Fibroblast of skin of right biceps (primary cell): ENCODE data around the gene UMAD1.
"Not testable (repeated sequence)": the region's sequence is repeated elsewhere in the genome, so short reads cannot be mapped to it uniquely, and the experiment has no call there.

Experiments
- DNase-seq: peaks from one replicate; pipeline ENCODE4 v3.0.0-alpha.2; 2013

UMAD1 gene

GRCh38 chr7:7808156-7808555 lies 167.6 kb downstream of the UMAD1 start:
- peak; percentile 20 for DNase-seq

GRCh38 chr7:7808626-7809025 lies 168.1 kb downstream of the UMAD1 start:
- no peak for DNase-seq

DNA sequence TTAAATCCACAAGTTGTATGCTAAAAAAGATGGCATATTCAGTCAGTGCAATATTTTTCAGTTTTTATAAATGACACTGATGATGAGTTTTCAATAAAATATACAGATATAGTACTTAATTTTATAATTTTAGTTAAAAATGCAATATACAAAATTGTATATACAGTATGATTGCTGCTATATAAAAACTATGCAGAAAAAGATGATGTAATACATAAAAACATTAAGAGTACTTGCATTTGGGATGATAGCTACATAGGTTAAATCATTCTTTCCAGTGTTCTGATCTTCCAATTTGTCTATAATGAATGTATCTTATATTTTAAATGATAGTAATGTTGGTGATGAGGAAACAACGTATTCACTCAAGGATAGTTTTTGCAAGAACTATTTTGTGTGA lies 169.8 kb downstream of the UMAD1 start:
- DNase-seq = no peak

DNA sequence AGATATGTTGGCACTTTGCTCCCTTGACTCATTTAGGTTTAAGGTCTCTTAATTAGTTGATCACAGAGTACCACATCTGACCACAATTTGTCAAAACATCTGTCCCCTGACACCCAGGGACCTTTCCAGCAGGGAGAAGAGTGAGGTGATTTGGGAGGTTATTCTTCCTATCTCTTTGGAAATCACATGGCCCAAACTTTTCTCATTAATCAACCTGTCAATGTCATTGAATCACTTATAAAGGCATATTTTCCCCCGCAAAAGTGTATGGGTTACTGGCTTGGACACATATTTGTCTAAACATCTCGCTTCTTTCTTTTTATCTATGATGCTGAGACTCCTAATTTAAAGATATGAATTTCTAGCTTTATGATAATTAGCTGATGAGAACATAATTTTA lies 170.3 kb downstream of the UMAD1 start:
- no peak for DNase-seq

GRCh38 chr7:7812112-7812511 lies 171.6 kb downstream of the UMAD1 start:
- DNase-seq = no peak

DNA sequence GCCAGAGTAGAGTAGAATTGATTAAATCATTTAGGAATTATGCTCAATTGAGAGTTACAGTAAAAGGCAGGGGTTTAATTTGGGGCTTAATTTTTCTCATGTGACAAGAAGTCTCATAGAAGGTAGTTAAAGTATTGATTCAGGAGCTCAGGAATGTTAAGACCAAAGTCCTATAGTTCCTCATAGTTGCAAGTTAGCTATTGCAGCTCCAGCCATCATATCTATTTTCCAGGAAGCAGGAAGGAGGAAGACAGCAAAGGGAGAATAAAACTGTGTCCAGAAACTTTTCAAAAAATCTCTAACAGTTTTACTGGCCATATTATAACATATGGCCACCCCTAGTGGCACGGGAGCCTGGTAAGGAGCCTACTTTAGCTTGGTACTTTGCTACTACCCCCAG lies 174.8 kb downstream of the UMAD1 start:
- no peak for DNase-seq

DNA sequence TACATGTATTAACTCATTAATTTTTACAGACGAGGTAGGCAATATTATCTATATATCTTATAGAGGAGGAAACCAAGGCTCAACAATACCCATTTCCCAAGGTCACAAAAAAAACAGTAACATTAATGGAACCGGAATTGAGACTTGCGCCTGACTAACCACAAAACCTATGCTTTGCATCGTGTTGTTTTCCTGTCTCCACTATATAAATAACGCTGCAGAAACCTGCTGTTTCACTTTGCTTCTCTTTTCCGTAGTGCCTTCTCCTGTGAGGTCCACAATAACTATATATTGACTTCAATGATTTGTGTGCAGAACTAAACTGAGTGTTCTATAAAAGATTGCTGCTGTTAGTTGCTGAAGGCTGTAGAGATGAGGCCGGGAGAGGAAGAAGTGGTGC lies 175.5 kb downstream of the UMAD1 start:
- DNase-seq = no peak

DNA sequence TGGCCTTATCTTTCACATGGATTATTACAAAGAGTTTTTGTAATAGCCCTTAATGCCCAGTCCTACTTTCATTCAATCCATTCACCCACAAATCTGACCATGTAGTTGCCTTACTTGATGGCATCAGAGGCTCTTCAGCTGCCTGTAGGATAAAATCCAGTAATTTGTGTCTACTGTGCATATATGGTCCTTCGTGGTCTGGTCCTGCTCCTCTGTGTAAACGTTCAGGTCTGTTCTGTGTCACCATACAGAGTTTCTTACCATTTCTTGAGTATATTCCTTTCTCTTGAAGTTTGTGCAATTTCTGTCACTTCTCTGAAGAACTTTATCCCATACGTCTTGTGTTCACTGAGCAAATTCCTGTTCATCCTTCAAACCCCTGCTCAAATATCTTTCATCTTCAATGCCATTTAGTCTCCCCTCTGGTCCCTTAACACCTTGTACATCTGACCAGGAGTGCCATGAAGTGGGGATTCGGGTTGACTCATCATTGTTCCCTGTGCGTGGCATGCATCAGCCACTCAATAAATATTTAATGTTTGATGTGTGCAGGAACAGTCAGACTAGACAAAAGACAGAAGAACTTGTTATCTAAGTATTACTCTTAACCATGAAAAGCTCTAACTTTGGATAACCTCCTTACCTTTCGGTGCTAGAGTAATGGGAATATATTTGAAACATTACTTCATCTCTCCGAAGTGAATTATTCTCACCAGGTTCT lies 176.4 kb downstream of the UMAD1 start:
- DNase-seq = no peak

DNA sequence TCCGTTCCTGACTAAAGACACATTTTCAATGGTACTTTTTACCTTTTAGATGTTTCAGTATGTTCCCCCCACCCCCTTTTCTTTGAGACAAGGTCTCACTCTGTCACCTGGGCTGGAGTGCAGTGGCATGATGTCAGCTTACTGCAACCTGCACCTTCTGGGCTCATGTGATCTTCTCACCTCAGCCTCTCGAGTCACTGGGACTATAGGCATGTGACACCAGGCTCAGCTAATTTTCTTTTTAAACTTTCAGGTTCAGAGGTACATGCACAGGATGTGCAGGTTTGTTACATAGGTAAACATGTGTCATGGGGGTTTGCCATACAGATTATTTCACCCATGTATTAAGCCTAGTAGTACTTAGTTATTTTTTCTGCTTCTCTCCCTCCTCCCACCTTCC lies 177.2 kb downstream of the UMAD1 start:
- no peak for DNase-seq

DNA sequence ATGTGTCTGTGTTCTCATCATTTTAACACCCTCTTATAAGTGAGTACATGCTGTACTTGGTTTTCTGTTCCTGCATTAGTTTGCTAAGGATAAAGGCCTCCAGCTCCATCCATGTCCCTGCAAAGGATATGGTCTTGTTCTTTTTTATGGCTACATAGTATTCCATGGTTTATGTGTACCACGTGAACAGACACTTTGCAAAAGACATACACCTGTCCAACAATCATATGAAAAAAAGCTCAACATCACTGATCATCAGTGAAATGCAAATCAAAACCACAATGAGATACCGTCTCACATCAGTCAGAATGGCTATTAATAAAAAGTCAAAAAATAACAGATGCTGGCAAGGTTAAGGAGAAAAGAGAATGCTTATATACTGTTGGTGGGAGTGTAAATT lies 177.6 kb downstream of the UMAD1 start:
- not testable (repeated sequence) for DNase-seq

DNA sequence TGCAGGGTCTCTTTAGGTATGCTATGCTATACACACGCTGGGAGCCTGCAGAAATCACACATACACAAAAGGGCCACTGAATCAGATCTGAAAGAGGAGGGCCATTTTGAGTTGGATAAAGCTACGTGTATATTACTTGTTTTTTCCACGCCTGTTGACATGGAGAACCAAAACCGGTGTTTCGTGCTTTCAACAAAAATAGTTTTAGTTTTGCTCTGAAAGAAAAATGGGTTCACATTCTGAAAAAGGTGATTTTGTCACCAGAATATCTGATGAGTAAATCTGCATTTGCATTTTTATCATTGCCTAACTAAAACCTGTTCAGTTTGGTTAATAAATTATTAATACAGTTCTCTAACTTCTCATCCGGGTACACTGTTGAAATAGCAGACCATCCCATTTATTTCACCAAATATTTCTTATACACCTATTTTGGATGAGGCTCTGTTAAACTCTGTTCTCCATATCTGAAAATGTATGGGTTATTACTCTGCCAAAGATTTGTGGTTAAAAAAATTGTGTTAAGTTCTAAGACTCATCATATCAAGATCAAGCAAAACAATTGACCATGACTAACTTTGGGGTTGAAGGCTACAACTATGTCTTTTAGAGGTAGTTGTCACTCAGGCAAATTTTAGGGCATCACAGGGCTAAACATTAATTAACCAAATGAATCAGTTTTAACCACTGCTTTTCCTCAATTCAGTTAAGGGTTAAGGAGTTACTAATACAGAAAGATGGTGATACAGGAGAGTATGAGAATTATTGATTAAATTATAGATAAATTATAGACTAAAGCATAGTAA lies 179.1 kb downstream of the UMAD1 start:
- no peak for DNase-seq

DNA sequence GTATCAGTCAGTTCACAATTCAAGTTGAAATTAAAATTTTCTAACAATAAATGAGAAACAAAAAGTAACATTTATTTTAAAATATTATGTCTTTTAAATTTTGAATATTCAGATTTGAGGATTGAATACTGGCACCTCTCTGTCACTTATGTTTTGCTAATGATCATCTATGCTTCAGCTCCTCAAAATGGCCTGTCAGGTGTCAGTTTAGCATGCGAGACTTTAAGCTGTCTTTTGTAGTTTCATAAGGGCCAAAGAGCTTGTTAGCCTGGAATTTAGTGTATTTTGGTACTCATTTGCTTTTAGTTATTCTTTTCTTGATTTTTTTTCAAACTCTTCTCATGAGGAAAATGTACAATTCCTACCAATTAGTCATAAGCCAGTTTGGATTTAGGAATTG lies 179.9 kb downstream of the UMAD1 start:
- DNase-seq = no peak

DNA sequence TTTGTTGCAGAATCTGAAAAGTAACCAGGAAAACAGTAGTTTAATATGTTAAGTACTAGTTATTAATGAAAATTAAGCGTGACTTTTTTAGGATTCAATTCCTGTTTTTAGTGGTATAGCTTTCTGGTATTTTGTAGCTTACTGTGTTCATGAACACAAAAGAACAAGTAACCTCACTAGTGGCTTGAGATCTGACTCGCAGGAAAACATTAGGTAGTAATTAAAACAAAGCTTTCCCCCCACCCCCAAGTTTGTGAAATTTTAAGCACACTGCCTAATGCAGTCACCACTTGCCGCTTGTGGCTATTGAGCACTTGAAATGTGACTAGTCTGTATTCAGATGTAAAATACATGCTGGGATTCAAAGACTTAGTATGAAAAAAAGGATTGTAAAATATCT lies 180.4 kb downstream of the UMAD1 start:
- no peak for DNase-seq

DNA sequence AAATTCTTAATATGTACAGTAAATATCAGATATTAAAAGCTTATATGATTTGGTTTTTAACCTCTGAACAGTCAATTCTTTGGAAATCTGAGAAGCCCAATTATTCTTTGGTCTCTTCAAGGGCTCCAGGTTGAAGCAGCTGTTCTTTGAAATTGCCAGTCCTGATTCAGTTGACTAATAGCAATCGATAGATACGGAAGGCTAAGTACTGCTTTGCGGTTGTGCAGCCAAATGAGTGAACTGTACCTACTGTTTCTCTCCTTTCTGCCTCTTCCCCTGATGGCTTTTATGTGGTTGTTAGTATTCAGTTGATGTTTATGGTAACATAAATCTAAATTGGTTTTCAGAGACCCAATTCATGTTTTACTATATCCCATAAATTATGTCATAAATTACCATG lies 181.0 kb downstream of the UMAD1 start:
- no peak for DNase-seq

DNA sequence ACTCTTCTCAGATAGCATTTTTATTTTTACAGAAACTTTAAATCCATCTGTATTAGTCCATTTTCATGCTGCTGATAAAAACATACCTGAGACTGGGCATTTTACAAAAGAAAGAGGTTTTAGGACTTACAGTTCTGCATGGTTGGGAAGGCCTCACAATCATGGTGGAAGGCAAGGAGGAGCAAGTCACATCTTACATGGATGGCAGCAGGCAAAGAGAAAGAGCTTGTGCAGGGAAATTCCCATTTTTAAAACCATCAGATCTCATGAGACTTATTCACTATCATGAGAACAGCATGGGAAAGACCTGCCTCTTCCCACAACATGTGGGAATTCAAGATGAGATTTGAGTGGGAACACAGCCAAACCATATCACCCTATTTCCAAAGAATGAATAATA lies 184.7 kb downstream of the UMAD1 start:
- DNase-seq = not testable (repeated sequence)

- DNase-seq = no peak
These were observed 189.1 kb downstream of the UMAD1 start for GRCh38 chr7:7829667-7830066.

GRCh38 chr7:7830122-7830878 lies 189.7 kb downstream of the UMAD1 start:
- DNase-seq = no peak

DNA sequence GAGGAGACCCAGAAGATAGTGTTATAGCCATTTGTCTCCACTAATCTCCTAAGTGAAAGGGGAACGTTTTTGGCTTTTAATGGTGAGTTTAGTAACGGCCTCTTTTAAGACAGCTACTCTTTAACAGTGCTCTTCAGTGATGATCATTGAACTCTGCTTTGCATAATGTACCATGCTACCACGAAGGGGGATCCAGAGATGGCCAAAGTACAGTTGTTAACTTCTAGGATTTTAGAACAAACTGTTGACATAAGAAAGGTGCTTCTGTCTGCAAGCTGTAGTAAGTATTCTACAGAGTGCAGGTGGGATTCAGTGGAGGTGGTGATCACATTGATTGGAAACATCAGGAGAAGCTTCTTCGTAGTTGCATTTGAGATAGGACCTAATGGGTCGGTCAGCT lies 192.0 kb downstream of the UMAD1 start:
- DNase-seq = no peak

DNA sequence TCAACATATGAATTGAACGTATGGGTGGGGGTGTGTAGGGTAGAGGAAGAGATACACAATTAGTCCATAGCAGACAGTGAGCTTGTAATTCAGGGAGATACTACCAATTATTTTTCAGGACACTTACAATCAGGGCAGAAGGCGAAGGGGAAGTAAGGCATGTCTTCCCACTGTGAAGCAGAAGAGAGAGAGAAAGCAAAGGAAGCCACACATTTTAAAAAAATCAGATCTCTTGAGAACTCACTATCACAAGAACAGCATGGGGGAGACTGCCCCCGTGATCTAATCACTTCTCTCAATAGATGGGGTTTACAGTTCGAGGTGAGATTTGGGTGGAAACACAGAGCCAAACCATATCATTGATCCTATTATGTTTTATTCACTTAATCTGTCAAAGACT lies 194.2 kb downstream of the UMAD1 start:
- no peak for DNase-seq

DNA sequence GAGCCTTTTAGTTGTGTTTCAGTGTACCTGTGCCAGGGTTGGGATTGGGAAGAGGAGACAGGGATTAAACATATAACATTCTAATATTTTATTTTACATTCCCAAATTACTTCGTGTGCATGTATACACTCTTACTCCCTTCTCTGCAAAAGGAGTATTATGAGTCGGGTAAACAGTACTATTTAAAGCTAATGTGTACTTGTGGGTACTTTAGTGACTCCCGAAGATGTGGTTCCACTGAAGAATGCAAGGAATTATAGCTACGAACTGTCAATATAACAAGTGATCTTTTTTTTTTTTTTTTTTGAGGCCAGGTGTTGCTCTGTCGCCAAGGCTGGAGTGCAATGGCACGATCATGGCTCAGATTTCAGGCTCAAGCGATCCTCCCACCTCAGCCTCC lies 200.5 kb downstream of the UMAD1 start:
- DNase-seq = no peak

DNA sequence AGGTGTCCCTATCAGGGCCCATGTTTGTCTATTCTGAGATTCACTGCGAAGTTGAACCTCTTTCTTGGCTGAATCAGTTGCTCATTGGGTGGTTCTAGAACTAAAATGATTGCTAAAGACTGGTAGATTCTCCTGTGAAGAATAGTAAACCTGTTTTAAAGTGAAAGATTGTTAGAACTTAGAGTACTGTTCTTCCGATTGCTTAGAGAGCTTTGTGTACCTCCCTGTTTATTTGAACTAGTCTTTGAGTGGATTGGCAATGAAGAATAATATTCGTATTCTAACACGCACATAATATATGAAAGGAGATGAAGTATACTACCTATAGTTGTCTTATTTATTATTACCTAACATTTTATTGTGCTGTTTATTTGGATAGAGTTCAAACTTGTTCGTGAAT lies 202.7 kb downstream of the UMAD1 start:
- no peak for DNase-seq

DNA sequence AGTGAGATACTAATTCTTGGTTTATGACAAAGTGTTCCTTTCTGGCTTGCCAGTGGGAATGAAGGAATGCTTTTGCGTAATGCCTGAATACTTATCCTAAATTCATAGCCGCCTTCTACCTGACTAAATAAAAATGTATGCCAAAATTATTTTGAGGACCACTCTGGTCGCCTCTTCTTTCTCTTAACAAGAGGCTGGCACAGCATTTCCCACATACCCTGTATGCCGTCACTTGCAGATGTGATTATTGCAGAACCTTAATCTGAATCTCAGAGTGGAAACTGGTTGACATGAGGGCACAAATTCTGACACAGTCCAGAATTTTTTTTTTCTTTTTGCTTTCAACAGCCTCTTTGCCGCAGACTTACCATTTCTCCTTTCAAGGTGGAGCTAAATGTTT lies 203.4 kb downstream of the UMAD1 start:
- no peak for DNase-seq

GRCh38 chr7:7848246-7848645 lies 207.7 kb downstream of the UMAD1 start:
- no peak for DNase-seq

GRCh38 chr7:7848892-7849291 lies 208.3 kb downstream of the UMAD1 start:
- DNase-seq = no peak
